ENCODE data around the gene SNTG2.

SNTG2 gene

DNA sequence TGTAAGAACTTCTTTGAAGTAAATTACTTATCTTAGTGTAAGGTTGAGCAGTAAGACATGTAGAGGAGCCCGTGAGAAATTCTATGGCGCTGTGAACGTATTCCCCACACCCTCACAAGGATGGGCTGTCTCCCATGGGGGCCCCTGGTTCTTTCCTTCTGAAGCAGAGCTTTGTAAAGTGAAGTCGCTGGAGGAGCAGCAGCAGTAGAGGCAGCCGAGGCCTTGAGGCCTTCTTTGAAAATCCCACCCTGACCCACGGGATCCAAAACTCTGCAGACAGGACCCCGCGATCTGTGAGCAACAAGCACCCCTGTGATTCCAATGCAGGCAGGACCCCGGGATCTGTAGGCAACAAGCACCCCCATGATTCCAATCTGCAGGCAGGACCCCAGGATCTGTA, 23.8 kb upstream of the SNTG2 start:
- DNase-seq: no peak

DNA sequence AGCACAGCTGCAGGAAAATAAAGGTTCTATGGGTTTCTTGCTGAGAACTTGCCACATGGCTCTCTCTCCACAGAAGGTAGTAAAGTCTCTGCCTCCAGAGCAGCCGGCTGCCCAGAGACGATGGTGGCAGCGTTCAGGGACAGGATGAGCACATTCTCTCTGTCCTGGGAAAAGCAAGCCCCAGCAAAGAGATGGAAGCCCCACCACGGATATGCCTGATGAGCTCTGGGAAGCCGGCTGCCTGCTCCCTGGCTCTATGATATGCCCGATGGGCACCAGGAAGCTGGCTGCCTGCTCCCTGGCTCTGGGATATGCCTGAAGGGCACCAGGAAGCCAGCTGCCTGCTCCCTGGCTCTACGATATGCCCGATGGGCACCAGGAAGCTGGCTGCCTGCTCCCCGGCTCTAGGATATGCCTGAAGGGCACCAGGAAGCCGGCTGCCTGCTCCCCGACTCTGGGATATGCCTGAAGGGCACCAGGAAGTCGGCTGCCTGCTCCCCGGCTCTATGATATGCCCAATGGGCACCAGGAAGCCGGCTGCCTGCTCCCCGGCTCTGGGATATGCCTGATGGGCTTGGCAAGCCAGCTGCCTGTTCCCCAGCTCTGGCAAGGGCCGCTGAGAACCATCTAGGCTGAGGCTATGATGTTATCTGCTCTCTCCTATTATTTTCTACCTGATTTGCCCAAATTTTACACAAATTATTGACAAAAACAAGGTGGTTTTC, 21.5 kb upstream of the SNTG2 start:
- no peak for DNase-seq

DNA sequence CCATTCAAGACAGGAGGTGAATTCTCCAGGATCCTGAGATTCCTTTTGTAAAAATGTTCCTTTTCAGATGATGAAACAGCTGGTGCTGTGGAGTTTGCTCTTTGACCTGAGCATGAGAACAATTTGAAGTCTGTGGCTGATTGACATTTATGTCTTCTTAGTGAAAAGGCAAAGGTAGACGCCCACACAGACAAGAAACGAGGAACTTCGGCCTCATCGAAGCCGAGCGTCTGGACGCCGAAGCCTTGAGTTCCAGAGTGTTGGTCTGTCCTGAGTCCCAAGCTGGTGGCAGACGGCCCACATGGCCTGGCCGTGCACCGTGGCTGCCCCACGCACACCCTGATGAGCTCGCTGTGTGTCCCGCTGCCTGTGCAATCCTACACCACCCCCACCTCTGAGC, 20.7 kb upstream of the SNTG2 start:
- no peak for DNase-seq

DNA sequence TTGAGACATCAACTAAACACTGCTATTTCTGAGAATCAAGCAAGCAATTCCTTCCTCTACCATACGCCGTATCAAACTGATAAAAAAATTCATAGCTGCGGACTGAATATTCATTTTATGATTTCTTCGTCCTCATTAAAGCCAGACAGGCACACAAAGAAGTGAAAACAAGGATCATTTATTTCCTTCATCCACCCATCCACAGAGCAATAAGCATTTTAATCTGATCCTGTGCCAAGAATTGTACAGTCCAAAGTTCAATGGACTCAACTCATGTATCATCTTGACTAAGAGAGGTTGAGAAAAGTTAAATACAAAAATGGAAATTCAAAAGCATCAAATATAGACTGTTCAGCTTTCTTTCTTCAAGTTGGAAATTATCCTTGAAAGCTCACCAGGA, 19.7 kb upstream of the SNTG2 start:
- no peak for DNase-seq

DNA sequence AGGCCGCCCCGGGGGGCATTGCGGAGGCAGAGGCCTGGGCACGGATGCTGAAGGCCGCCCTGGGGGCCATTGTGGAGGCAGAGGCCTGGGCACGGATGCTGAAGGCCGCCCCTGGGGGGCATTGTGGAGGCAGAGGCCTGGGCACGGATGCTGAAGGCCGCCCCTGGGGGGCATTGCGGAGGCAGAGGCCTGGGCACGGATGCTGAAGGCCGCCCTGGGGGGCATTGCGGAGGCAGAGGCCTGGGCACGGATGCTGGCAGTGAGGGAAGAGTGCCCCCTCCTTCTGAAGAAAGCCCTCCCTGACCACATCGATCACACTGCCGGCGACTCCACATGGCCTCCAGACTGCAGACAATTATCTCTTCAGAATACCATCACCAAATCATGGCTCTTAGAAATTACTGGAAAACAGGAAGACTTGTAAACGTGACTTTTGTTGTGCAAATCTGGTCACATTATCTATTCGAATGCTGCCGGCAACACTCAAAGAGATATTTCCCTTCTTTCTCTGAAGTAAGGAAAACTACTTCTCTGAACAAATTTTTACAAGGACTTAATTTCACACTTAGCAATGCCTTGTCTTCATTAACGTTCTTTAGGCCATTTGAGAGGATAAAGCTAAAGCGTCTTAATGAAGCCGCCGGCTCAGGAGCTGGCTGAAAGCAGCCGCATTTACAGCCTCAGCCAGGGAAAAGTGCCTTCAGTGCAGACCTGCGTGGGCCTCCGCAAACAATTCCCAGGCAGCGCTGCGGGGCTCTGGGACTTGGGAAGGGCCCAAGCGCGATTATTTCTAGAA, 18.1 kb upstream of the SNTG2 start:
- no peak for DNase-seq

DNA sequence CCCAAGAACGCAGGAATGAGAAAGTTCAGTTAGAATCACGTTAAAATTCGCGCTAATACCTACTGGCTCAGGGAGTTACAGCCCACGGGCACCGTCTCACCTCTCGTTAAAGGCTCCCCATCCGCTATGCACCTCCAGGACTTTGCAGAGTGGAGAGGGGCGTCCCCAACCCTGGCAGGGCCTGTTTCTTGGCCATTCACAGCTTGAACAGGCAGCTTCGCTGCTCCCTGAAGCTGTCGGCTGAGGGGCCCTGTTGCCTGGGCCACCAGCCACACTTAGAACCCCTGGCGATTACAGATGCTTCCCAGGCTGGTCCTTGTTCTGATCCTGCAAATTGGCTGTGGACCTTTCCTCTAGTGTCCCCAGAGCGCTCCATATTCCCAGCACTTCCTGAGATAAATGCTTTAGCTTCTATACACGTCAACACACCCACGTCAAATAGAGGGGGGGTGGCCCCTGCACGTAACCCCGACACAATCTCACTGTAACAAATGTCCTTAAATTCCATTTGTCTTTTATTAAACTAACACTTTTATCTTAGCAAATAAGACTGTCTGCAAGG, 16.8 kb upstream of the SNTG2 start:
- DNase-seq: no peak

DNA sequence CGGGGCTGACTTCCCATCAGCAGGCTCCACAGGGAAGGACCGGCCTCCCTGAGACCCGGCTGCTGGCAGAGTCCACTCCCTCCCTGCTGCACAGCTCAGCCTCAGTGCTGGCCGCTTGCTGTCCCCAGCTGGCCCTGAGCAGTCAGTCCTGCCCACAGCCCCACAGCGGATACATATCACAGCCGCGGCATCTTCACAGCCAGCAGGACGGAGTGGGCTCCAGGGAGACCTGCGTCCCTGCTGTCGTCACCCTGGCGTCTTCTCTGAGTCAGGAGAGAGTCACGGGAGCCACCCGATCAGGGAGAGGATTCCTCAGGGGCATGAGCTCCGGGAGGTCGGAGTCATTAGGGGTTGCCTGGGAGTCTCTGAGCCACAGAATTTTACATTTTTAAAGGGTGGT, 13.1 kb upstream of the SNTG2 start:
- no peak for DNase-seq

DNA sequence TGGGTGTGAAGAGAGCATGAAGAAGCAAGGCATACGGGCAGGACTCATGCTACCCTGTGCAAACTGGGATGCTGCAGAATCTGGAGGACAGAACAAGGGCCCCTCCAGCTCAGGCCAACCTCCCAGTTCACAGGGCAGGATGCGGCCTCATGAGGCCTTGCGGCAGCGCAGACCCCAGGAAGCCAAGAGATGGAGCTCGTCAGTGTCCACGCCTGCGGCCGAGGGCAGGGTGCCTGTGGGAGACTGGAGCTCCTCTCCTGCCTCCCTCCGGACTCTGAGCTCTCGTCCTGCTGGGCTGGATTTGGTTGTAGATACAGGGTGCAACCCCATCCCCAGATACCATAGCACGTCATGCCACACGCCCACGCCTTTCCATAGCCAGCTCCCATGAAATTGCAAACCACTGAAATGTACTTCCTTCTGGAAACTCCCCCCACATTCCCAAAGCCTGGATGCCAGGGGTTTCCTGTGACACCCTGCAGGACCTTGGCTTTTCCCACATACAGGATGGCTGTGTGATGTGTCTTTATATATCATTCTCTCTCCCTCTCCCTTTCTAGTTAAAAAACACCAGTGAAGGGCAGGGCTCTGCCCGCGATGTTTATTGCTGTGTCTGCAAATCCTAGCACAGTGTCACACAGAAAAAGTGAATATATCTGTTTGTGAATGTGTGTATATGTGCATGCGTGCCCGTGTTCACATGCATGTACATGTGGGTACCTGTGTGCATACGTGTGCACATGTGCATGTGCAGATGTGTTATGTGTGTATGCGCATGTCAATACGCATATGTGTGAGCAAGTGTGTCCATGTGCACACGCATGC, 12.3 kb upstream of the SNTG2 start:
- no peak for DNase-seq

DNA sequence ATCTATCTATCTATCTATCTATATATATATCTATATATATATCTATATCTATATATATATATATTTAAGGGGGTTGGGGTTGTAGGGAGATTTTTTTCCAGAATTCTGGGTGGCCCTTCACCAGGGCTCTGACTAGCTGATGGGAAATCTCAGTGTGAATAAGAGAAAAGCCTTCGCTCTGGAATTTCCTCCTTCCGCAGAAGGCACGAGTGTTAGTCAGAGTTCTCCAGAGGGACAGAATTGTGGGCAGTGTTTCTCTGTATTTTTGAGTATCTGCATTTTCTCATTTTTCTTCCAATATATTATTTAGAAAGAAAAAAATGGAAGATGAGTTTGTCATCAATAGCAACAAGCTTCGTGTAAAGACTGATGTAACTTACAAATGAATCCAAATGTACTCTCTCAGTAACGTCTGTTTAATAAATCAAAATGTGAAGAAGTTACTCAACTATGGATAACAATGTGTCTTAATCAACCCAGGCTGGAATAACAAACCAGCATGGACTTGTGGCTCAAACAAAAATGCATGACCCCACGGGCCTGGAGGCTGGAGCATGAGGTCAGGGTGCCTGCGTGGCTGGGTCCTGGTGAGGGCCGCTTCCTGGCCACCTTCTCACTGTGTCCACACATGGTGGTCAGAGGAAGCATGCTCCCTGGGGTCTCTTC, 10.6 kb upstream of the SNTG2 start:
- DNase-seq: no peak

DNA sequence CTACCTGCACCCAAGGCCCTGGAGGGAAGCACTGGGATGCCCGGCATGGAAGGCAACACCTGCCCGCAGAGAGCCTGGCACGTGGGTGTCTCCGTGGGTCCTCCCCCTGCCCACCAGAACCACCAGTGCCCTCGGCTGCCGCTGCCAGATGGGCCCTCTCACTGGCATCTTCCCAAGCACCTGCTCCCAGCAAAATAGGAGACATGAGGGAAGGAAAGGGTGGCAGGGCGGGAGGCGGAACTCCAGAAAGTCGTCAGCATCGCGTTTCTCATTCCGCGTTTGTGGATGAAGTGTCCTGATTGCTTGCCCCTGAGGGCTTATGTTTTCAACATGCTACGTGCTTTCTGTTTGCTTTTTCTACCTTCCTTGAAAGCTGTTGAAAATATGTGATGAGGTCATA, 8.8 kb upstream of the SNTG2 start:
- DNase-seq: no peak

DNA sequence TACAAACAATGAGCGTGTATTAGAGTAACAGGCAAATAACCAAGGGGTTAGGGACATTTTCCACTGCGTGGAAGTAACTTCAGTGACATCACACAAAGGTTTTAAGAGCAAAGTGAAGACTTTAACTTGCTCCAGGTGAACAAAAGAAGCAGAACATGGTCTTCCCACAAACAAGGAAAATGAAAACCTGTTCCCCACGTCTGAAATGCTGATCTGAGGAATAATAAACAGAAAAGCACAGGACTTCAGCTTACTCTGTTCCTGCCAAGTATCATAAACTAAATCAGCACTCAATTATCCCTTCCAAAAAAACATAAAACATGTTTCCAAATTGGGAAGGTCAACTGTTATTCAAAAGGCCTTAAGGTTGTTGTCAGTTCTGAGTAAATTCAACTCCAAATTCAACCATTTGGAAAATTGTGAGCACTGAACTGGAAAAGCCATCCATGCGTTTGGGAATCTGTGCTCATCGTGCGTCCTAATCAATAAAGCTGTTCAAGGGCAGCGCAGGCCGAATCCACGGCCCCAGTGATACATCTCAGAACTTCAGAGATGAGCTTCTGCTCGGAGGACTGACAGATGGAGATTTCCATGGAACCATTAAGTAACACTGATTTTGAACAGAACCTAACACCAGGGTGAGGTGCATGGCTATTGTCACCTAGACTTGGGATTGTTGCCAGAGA, 7.7 kb upstream of the SNTG2 start:
- DNase-seq: no peak

DNA sequence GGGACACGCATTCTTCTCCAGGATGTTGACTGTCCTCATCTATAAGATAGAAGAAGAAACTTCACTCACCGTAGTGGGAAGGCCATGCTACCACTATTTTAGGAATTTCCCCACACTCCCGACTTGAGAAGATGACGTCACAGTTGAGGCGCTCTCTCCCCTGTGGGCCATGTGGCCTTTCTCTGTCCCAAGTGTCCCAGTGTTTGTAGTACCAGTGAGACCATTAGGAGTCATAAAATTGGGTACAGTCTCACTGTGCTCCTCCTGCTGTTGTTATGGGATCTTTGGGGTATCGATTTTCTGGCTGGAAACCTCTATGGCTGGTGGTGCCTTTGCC, 7.2 kb upstream of the SNTG2 start:
- no peak for DNase-seq

DNA sequence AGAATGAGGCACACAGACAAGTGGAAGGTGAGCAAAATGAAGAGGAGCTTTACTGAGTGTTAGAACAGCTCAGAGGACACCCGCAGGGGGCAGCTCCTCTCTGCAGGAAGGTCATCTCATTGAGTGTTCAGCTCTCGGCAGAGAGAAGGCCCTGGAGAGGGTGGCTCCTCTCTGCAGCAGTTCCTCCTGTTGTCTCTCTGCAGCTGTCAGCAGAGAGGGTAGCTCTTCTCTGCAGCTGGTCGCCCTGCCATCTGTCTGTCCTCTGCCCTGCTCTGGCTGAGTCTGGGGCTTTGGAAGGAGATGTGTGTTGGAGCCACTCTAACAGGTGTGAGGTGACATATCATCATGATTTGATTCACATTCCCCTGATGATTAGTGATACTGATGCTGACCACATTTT, 6.8 kb upstream of the SNTG2 start:
- DNase-seq: no peak

DNA sequence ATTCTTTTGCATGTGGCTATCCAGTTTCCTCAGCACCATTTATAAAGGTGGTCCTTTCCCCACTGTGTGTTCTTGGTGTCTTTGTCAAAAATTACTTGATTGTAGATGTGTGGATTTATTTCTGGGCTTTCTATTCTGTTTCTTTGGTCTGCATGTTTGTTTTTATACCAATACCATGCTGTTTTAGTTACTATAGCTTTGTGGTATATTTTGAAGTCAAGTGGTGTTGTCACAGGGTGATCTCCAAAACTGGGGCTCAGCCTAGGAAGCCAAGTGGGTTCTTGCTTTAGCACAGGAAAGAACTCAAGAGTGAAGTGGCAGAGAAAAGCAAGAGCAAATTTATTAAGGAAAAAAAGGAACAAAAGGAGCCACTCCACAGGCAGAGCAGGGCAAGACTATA, 6.0 kb upstream of the SNTG2 start:
- no peak for DNase-seq

DNA sequence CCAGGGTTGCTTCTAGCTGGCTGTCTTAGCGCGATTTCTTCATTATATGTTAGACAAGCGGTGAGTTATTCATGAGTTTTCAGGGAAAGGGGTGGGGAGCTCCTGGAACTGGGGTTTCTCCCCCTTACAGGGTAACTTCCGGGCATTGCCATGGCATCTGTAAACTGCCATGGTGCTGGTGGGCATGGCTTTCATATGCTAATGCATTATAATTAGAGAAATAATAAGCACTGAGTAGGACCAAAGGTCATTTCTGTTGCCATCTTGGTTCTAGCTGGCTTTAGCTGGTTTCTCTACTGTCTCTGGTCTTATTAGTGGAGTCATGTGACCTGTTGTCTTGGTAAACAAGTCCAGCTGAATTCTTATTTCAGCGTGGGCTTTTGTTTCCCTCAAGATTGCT, 5.5 kb upstream of the SNTG2 start:
- DNase-seq: no peak

DNA sequence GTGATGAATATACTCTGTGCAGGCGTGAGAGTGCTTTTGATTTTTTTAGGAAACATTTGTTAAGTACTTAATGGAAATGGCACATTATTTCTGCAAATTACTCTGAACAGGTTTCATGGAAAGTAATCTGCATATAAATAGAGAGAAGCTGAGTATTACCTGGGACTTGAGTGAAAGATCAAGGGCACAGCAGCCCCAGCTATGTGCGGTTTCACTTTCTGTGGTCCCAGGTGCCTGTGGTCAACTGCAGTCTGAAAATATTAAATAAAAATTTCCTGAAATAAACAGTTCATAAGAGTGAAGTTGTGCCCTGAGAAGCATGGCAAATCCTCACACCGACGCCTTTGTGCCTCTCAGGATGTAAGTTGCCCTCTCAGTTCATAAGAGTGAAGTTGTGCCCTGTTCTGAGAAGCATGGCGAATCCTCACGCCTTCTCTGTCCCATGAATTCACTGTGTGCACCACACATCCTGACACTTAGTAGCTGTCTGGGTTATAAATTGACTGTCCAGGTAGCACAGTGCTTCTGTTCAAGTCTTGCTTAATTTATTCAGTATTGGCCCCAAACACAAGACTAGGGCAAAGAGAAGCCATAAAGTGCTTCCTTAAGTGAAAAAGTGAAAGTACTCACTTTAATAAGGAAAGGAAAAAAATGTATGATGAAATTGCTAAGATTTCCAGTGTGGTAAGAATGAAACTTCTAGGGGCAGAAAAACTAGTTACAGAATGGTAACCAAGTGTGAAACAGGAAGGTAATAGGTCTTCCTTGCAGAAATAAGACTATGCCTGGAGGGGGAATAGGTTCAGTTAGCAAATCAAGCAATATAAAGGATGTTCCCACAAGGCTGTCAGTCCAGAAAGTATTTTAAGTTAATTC, 4.3 kb upstream of the SNTG2 start:
- DNase-seq: no peak

DNA sequence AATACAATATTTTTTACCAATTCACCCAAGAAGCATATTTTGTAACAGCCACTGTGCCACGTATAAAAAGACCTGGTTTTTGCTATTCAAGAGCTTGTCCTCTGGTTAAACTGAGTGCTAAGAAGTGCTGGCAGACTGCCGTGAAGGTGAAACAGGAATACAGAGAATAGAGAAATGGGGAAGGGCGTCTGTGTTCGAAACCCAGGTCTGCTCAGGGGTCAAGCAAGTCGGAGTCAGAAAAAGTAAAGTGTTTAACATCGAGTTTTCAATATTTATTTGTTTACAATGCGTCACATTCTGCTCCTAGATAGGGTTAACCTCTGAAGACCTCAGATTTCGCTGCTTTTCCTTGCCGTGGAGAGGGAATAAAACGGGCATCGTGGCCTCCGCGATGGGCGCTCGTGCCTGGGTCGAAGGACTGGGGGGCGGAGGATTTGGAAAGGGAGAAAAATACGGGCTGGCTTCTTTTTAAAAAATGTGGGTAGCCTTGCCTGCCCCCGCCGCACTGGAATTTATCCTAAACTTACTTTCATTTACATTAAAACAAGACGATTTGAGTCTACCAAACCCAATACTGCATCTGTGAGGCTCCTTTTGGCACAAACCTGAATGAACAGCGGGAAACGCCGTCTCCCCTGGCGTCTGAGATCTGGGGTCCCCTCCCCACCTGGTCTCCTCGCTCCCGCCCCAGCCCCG, 1.1 kb upstream of the SNTG2 start:
- DNase-seq: no peak

DNA sequence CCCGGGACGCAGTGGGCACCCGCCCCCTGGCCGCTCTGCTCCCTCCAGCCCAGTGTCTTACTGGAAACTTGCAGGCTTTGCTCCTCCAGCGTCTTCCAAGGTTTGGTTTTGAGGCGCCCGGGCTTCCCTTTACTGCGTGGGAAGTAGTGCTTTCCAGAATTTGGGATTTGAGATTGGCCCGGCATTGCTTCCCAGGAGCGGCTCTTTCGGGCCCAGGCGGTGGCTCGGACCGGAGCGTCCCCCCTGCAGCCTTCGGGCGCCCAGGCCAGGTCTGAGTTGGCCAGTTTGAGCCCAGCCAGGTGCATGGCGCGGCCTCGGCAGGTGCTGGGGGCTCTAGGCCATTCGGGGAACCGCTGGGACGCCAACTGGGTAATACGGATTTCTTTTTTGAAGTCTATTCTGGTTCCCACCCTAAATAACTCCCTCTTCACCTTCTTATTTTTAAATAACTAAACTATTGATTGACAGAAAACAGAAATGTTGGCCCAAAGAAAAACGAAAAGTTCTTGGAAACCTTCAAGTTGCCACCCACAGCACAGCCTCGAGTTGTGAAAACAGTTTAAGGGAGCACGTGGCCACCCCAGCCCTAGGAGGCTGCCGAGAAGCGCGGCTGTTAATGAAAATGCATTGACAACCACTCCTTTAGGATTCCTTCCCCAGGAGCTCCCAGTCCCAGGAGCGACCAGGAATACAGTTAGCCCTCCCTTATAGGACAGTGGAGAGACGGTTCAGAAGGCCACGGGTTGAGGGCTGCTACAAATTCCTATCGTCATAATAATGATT, 766 bp downstream of the SNTG2 start:
- no peak for DNase-seq

DNA sequence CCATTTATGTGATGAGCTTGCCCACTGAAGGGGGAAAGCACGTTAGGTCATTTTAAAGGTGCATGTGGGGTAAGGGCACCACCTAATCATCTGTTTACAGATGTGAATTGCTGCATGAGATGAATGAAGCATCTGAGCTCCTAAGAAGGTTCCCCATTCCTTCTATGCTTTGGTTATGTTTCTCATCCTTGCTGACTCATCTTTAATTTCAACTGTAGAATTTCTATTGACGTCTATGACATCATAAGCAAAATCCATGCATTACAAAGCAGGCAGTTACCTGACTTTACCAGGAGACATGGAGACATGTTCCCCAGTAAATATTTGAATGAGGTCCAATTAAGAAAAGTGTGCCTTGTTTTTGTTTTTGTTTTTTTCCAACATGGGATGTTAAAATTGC, 2.8 kb downstream of the SNTG2 start:
- no peak for DNase-seq

All from NCI-H226 (cell line).